Ascending aorta (tissue), 2 donors: ENCODE measurements around the gene NEIL1. TPM values are rescaled to one million over a fixed set of nuclear protein-coding genes. Genes with fewer than 3 reads are reported as not detected.

Source experiments
- DNase-seq, 2 donors: peaks; one replicate each; pipeline ENCODE4 v3.0.0-alpha.2; 2019; ENCODE audit warnings: low spot score in 2 of 2
- H3K27ac ChIP-seq, 2 donors: fragments of 200-600 bp; sonication (generic); one replicate each; pipeline ENCODE4 v1.5.1; 2016 to 2017; ENCODE audit warnings: mild to moderate bottlenecking in 1 of 2
- H3K27me3 ChIP-seq: fragments of 200-600 bp; sonication (generic); one replicate; pipeline ENCODE4 v1.5.1; 2017
- H3K36me3 ChIP-seq, 2 donors: fragments of 200-600 bp; sonication (generic); one replicate each; pipeline ENCODE4 v1.5.1; 2016
- H3K4me1 ChIP-seq, 2 donors: fragments of 200-600 bp; sonication (generic); one replicate each; pipeline ENCODE4 v1.5.1; 2016 to 2017; ENCODE audit warnings: mild to moderate bottlenecking in 1 of 2
- H3K4me3 ChIP-seq, 2 donors: fragments of 200-600 bp; sonication (generic); one replicate each; pipeline ENCODE4 v1.5.1; 2016 to 2017; ENCODE audit warnings: mild to moderate bottlenecking in 1 of 2
- H3K9me3 ChIP-seq, 2 donors: fragments of 200-600 bp; sonication (generic); one replicate each; pipeline ENCODE4 v1.5.1; 2016
- intact Hi-C: fragments of 100-400 bp; cut with DNase I; formaldehyde crosslinking; loops from one replicate; pipeline ENCODE4 v1.15.1; 2023
- total RNA-seq: library from RNA; depleted of rRNA; stranded (reverse); fragments of >200 nt; gene quantifications from one replicate; pipeline ENCODE4 v1.1.0, GENCODE V29; 2016
- TF ChIP-seq, protein P1 (sequence below), 3 experiments: fragments of 200-600 bp in 2 of 3; fragments of 450-650 bp in 1 of 3; sonication (generic) in 2 of 3; IDR thresholded peaks; one replicate each; pipeline ENCODE4 v1.5.1; 2016 to 2019; ENCODE audit warnings: antibody characterized with exemption in 3 of 3, mild to moderate bottlenecking in 1 of 3, moderate library complexity in 1 of 3

The NEIL1 gene
- total RNA-seq, 1 donor from 2014 or later: 104 TPM

DNA sequence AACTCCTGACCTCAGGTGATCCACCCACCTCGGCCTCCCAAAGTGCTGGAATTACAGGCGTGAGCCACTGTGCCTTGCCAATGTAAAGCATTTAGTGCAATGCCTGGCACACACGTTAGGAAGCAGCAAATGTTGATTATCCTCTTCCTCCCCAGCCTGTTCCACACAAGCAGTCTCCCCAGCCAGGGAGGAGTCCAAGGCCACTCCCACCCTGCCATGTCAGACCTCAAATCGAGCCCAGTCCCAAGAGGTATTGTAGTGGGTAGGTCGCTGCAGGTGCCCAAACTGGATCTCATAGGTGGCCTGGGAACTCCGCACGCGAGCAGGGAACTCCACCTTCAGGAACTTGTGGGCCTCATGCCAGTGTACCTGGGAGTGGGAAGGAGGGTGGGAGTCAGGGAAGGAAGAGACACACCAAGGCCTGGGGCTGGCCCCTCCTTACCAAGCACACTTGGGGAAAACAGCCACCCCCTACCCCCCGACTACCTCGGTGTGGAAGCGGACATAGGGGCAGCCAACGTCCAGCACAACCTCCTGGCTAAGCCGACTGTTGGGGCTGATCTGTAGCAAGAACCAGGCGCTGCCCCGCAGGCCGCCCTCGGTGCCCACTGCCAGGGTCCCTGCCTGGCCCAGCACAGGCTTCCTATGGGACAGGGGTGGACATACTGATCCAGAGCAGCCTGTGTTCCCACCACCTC is 11.3 kb downstream of the NEIL1 start:
- no peak overlapping the region for H3K4me3 ChIP-seq
- no peak overlapping the region for H3K27ac ChIP-seq
- H3K4me1 ChIP-seq: no peaks in the 10 kb centered on the region
- no peaks in the 10 kb centered on the region for H3K27me3 ChIP-seq
- peaks cover 52 to 86% of the 10 kb centered on the region in 2 donors for H3K36me3 ChIP-seq
- H3K9me3 ChIP-seq: no peaks in the 10 kb centered on the region
- TF ChIP-seq, protein P1, sequence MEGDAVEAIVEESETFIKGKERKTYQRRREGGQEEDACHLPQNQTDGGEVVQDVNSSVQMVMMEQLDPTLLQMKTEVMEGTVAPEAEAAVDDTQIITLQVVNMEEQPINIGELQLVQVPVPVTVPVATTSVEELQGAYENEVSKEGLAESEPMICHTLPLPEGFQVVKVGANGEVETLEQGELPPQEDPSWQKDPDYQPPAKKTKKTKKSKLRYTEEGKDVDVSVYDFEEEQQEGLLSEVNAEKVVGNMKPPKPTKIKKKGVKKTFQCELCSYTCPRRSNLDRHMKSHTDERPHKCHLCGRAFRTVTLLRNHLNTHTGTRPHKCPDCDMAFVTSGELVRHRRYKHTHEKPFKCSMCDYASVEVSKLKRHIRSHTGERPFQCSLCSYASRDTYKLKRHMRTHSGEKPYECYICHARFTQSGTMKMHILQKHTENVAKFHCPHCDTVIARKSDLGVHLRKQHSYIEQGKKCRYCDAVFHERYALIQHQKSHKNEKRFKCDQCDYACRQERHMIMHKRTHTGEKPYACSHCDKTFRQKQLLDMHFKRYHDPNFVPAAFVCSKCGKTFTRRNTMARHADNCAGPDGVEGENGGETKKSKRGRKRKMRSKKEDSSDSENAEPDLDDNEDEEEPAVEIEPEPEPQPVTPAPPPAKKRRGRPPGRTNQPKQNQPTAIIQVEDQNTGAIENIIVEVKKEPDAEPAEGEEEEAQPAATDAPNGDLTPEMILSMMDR (IDR thresholded peaks at IDR 0.05): no peak
- intact Hi-C loops: no loop called here
- DNase-seq: no peak

DNA sequence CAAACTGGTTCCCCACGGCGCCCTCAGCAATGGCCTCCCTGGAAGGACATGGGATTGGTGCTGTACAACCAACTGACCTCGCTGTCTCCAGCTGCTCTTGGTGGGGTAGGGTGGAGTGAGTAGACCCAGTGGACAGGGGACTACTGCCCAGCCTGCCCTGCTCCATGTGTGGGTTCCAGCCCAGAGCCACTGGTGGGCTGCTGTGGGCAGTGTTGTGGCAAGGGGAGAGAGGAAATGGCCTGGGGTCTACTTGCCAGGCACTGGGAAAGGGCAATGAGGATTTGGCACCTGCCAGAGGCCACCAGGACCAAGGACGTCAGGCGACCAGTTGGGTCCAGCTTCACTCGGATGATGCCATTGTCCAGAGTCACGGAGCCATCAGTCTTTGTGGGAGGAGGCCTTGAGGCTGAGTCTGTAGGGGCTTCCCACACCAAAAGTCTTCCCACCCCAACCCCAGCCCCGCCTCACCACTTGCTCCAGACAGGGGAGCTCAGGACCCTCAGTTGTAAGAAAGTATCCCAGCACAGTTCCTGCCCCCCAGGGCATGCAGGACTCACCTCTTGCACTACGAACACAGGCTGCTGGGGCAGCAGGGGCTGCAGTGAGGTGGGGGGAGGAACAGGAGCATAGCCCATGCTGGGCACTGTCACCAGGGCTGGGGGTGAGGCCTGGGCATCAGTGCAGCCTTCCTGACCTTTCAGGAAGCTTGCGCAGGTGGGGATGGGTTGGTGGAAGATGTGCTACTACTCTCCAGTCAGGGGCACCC is 12.1 kb downstream of the NEIL1 start:
- intact Hi-C loops: no loop called here
- TF ChIP-seq, protein P1 (IDR thresholded peaks at IDR 0.05): no peak
- Histone ChIP-seq H3K9me3 (no peaks in the 10 kb centered on the region), H3K4me3 (no peak overlapping the region), H3K27ac (no peak overlapping the region), H3K27me3 (no peaks in the 10 kb centered on the region), H3K4me1 (no peaks in the 10 kb centered on the region), H3K36me3 (peaks cover 58 to 94% of the 10 kb centered on the region in 2 donors)
- DNase-seq: no peak

DNA sequence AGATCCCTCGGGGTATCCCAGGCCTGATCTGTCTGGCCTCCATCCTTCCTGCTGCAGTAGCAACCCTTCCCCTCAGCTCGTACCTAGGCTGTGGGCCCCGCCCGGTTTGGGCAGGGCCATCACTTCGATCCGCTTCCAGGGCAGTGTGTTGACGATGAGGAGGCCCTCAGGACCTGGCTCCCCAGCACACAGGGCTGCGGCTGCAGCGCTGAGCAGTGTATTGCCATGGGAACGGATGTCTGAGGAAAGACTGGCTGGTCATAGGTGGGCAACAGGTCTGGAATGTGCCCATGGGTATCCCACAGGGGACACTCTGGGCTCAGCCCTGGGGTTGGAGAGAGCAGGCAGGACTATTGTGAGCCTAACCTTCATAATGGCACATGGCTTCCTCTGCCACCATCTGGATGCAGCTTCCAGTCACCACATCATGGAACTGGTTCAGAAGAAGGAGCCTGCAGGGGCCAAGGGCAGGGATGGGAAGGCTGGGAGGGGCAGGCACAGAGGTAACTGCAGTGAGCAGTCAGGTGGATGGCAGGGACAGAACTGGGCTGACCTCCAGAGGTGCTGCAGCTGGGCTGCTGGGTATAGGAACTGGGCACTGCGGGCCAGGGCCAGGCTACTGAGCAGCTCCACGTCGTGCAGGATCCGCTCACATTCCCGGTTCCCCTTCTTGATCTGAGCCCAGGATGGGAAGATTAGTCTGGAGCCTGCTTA is 12.9 kb downstream of the NEIL1 start:
- H3K27me3 ChIP-seq: no peaks in the 10 kb centered on the region
- no peaks in the 10 kb centered on the region for H3K4me1 ChIP-seq
- intact Hi-C loops: loop anchor here (10.0 kb wide), 1 partner anchor 335 kb away; the partner anchor contains the start of gene PPCDC
- H3K36me3 ChIP-seq: peaks cover 65 to 98% of the 10 kb centered on the region in 2 donors
- no peaks in the 10 kb centered on the region for H3K9me3 ChIP-seq
- DNase-seq: no peak
- TF ChIP-seq, protein P1 (IDR thresholded peaks at IDR 0.05): no peak
- H3K4me3 ChIP-seq: no peak overlapping the region
- H3K27ac ChIP-seq: no peak overlapping the region

DNA sequence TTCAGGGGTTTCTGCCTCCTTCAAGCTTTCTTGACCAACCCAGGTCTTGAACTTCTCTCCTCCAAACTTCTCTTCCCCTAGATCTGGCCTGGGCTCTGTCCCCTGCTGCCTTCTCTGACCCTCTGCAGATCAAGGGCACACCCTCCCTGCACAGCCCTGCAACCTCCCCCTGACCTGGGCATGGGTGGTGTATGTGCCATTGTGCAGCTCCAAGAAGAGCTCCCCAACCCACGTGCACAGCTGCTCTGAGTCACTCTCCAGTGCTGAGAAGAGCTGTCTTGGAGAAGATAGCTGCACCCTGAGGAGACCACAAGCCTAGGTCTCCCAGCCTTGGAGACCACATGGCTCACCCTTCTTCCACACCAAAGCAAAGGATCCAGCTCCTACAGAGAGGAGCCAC is 13.6 kb downstream of the NEIL1 start:
- TF ChIP-seq, protein P1 (IDR thresholded peaks at IDR 0.05): no peak
- intact Hi-C loops: loop anchor here (10.0 kb wide), 1 partner anchor 336 kb away; the partner anchor contains the start of gene PPCDC
- H3K4me1 ChIP-seq: no peaks in the 10 kb centered on the region
- no peak for DNase-seq
- H3K27ac ChIP-seq: no peak overlapping the region
- peaks cover 69 to 98% of the 10 kb centered on the region in 2 donors for H3K36me3 ChIP-seq
- no peak overlapping the region for H3K4me3 ChIP-seq
- no peaks in the 10 kb centered on the region for H3K9me3 ChIP-seq
- no peaks in the 10 kb centered on the region for H3K27me3 ChIP-seq

DNA sequence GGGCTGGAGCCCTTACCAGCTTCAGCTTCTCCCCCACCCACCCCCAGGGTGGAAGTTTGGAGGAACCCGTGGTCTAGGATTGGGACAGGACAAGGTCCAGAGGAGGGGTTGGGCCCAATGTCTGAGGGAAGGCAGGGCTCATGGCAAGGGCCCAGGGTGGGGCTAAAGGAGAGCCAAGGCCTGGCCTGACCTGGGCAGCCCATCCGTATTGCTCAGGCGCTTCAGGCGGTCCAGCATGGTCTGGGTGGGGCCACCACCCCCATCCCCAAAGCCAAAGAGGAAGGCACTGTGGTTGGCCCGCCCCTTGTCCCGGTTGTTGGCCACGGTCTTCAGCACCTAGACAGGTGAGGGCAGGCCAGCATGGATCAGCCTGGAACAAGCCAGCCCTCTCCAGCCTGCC is 14.0 kb downstream of the NEIL1 start:
- Histone ChIP-seq H3K27me3 (no peaks in the 10 kb centered on the region), H3K36me3 (peaks cover 69 to 97% of the 10 kb centered on the region in 2 donors), H3K4me3 (no peak overlapping the region), H3K27ac (no peak overlapping the region), H3K4me1 (no peaks in the 10 kb centered on the region), H3K9me3 (no peaks in the 10 kb centered on the region)
- DNase-seq: no peak
- intact Hi-C loops: loop anchor here (10.0 kb wide), 1 partner anchor 336 kb away; the partner anchor contains the start of gene PPCDC
- TF ChIP-seq, protein P1 (IDR thresholded peaks at IDR 0.05): no peak
